Activated CD4-positive, alpha-beta T cell treated with anti-CD3 and anti-CD28 coated beads, Interleukin-2, amount 10 ng/mL, durations not matched to agents 7 days and 5 days (primary cell): ENCODE data around the gene TRPV3. TPM values are rescaled to one million over a fixed set of nuclear protein-coding genes. Genes with fewer than 3 reads are reported as not detected.
A peak's percentile ranks its signal among the peaks of the same experiment; 100 is the strongest.

Source experiments
- CTCF ChIA-PET: fragments of 350-600 bp; sonication (Branson Sonifier 250); formaldehyde crosslinking; loops from one replicate; lab custom pipeline; 2021; ENCODE audit warnings: antibody characterized with exemption; lab: Charles Lee
- POLR2A ChIA-PET: fragments of 350-600 bp; sonication (Branson Sonifier 250); formaldehyde crosslinking; loops from one replicate; lab custom pipeline; 2021; ENCODE audit warnings: antibody characterized with exemption; lab: Charles Lee
- DNase-seq: peaks from one replicate; pipeline ENCODE4 v3.0.0-alpha.2; 2020
- H3K27ac Mint-ChIP-seq: one replicate; pipeline ENCODE4 v1.8.0; 2021; ENCODE audit warnings: mild to moderate bottlenecking, moderate library complexity, mixed read lengths
- H3K27me3 Mint-ChIP-seq: one replicate; pipeline ENCODE4 v1.8.0; 2021; ENCODE audit warnings: mixed read lengths
- H3K36me3 Mint-ChIP-seq: one replicate; pipeline ENCODE4 v1.8.0; 2021; ENCODE audit warnings: low read depth, mixed read lengths
- H3K4me1 Mint-ChIP-seq: one replicate; pipeline ENCODE4 v1.8.0; 2021; ENCODE audit warnings: mixed read lengths
- H3K4me3 Mint-ChIP-seq: one replicate; pipeline ENCODE4 v1.8.0; 2021; ENCODE audit warnings: mild to moderate bottlenecking, moderate library complexity, mixed read lengths
- H3K9me3 Mint-ChIP-seq: one replicate; pipeline ENCODE4 v1.8.0; 2021; ENCODE audit warnings: mixed read lengths
- total RNA-seq, 2 experiments: library from RNA; stranded (reverse); gene quantifications; one replicate each; pipeline ENCODE4 v1.2.3, GENCODE V29; 2021

Gene TRPV3
- total RNA-seq, 2 experiments from 2014 or later = 0.10 to 0.27 TPM

GRCh38 chr17:3535253-3535995 is 22.2 kb downstream of the TRPV3 start:
- DNase-seq = peak; percentile 38
- no peaks in the 10 kb centered on the region for H3K36me3 Mint-ChIP-seq
- peak overlapping the region; percentile 27 for H3K4me3 Mint-ChIP-seq
- peak overlapping the region; percentile 36 for H3K27ac Mint-ChIP-seq
- peaks cover 5% of the 10 kb centered on the region for H3K4me1 Mint-ChIP-seq
- no peaks in the 10 kb centered on the region for H3K9me3 Mint-ChIP-seq
- POLR2A ChIA-PET = no interaction called here
- CTCF ChIA-PET = interaction anchor here (0.8 to 0.9 kb wide), 4 partner anchors 18 to 101 kb away, joined by 3 to 4 read pairs (median 4); partner anchors contain the start of genes CTNS and SHPK
- peaks cover 8% of the 10 kb centered on the region for H3K27me3 Mint-ChIP-seq

- no peak overlapping the region for H3K4me3 Mint-ChIP-seq
- H3K27me3 Mint-ChIP-seq = peaks cover 8% of the 10 kb centered on the region
- H3K4me1 Mint-ChIP-seq = peaks cover 5% of the 10 kb centered on the region
- POLR2A ChIA-PET = no interaction called here
- H3K9me3 Mint-ChIP-seq = no peaks in the 10 kb centered on the region
- no peaks in the 10 kb centered on the region for H3K36me3 Mint-ChIP-seq
- peak overlapping the region; percentile 22 for H3K27ac Mint-ChIP-seq
- no peak for DNase-seq
- CTCF ChIA-PET = interaction anchor here (0.8 kb wide), 1 partner anchor 20 kb away, joined by 3 read pairs; no protein-coding TSS in a partner anchor
These were observed 22.7 kb downstream of the TRPV3 start for GRCh38 chr17:3534881-3535252.

- H3K27me3 Mint-ChIP-seq = peaks cover 8% of the 10 kb centered on the region
- ChIA-PET POLR2A (no interaction called here), CTCF (no interaction called here)
- no peaks in the 10 kb centered on the region for H3K9me3 Mint-ChIP-seq
- peaks cover 5% of the 10 kb centered on the region for H3K4me1 Mint-ChIP-seq
- H3K27ac Mint-ChIP-seq = no peak overlapping the region
- H3K36me3 Mint-ChIP-seq = no peaks in the 10 kb centered on the region
- no peak for DNase-seq
- no peak overlapping the region for H3K4me3 Mint-ChIP-seq
These were observed 23.9 kb downstream of the TRPV3 start for GRCh38 chr17:3533752-3534151.

- Mint-ChIP-seq H3K36me3 (no peaks in the 10 kb centered on the region), H3K27me3 (peaks cover 8% of the 10 kb centered on the region), H3K4me3 (no peak overlapping the region), H3K9me3 (no peaks in the 10 kb centered on the region), H3K4me1 (peaks cover 5% of the 10 kb centered on the region), H3K27ac (no peak overlapping the region)
- CTCF ChIA-PET = no interaction called here
- POLR2A ChIA-PET = no interaction called here
- no peak for DNase-seq
These were observed 24.8 kb downstream of the TRPV3 start for GRCh38 chr17:3532859-3533142.

- POLR2A ChIA-PET = no interaction called here
These were observed 25.3 kb downstream of the TRPV3 start for GRCh38 chr17:3532106-3532858.

GRCh38 chr17:3531266-3532101 is 26.1 kb downstream of the TRPV3 start:
- ChIA-PET CTCF (no interaction called here), POLR2A (interaction anchor here (0.7 kb wide), 1 partner anchor 17 kb away, joined by 7 read pairs; no protein-coding TSS in a partner anchor)
- no peak overlapping the region for H3K4me3 Mint-ChIP-seq
- H3K9me3 Mint-ChIP-seq = no peaks in the 10 kb centered on the region
- H3K27me3 Mint-ChIP-seq = peaks cover 4% of the 10 kb centered on the region
- DNase-seq = no peak
- H3K4me1 Mint-ChIP-seq = peaks cover 5% of the 10 kb centered on the region
- no peak overlapping the region for H3K27ac Mint-ChIP-seq
- no peaks in the 10 kb centered on the region for H3K36me3 Mint-ChIP-seq

More at GRCh38 chr17:3532106-3532858, 25.3 kb downstream of the TRPV3 start:
- no peaks in the 10 kb centered on the region for H3K36me3 Mint-ChIP-seq
- no peak overlapping the region for H3K27ac Mint-ChIP-seq
- no peaks in the 10 kb centered on the region for H3K9me3 Mint-ChIP-seq
- peaks cover 8% of the 10 kb centered on the region for H3K27me3 Mint-ChIP-seq
- CTCF ChIA-PET = no interaction called here
- H3K4me1 Mint-ChIP-seq = peaks cover 5% of the 10 kb centered on the region
- no peak for DNase-seq
- no peak overlapping the region for H3K4me3 Mint-ChIP-seq

- Mint-ChIP-seq H3K27me3 (no peaks in the 10 kb centered on the region), H3K36me3 (no peaks in the 10 kb centered on the region), H3K4me1 (peaks cover 3% of the 10 kb centered on the region), H3K9me3 (no peaks in the 10 kb centered on the region), H3K27ac (no peak overlapping the region), H3K4me3 (no peak overlapping the region)
- ChIA-PET POLR2A (no interaction called here), CTCF (no interaction called here)
- no peak for DNase-seq
These were observed 27.5 kb downstream of the TRPV3 start for GRCh38 chr17:3529817-3530741.

- no peaks in the 10 kb centered on the region for H3K4me1 Mint-ChIP-seq
These were observed 28.6 kb downstream of the TRPV3 start for GRCh38 chr17:3528880-3529511.

GRCh38 chr17:3528403-3528851 is 29.2 kb downstream of the TRPV3 start:
- no peaks in the 10 kb centered on the region for H3K4me1 Mint-ChIP-seq
- no peak for DNase-seq
- no peaks in the 10 kb centered on the region for H3K36me3 Mint-ChIP-seq
- H3K4me3 Mint-ChIP-seq = no peak overlapping the region
- H3K27me3 Mint-ChIP-seq = no peaks in the 10 kb centered on the region
- H3K9me3 Mint-ChIP-seq = no peaks in the 10 kb centered on the region
- H3K27ac Mint-ChIP-seq = no peak overlapping the region
- ChIA-PET POLR2A (no interaction called here), CTCF (no interaction called here)

More at GRCh38 chr17:3528880-3529511, 28.6 kb downstream of the TRPV3 start:
- H3K27ac Mint-ChIP-seq = no peak overlapping the region
- CTCF ChIA-PET = no interaction called here
- POLR2A ChIA-PET = no interaction called here
- no peaks in the 10 kb centered on the region for H3K36me3 Mint-ChIP-seq
- no peaks in the 10 kb centered on the region for H3K27me3 Mint-ChIP-seq
- no peak overlapping the region for H3K4me3 Mint-ChIP-seq
- no peak for DNase-seq
- no peaks in the 10 kb centered on the region for H3K9me3 Mint-ChIP-seq

GRCh38 chr17:3527896-3528295 is 29.7 kb downstream of the TRPV3 start:
- Mint-ChIP-seq H3K27ac (no peak overlapping the region), H3K27me3 (no peaks in the 10 kb centered on the region), H3K9me3 (no peaks in the 10 kb centered on the region), H3K4me3 (no peak overlapping the region), H3K36me3 (no peaks in the 10 kb centered on the region), H3K4me1 (no peaks in the 10 kb centered on the region)
- no peak for DNase-seq
- ChIA-PET POLR2A (no interaction called here), CTCF (no interaction called here)

- Mint-ChIP-seq H3K36me3 (no peaks in the 10 kb centered on the region), H3K27me3 (no peaks in the 10 kb centered on the region), H3K27ac (no peak overlapping the region), H3K9me3 (no peaks in the 10 kb centered on the region), H3K4me3 (no peak overlapping the region), H3K4me1 (no peaks in the 10 kb centered on the region)
- ChIA-PET CTCF (no interaction called here), POLR2A (no interaction called here)
- no peak for DNase-seq
These were observed 30.1 kb downstream of the TRPV3 start for GRCh38 chr17:3527468-3527867.

GRCh38 chr17:3526971-3527370 is 30.6 kb downstream of the TRPV3 start:
- Mint-ChIP-seq H3K9me3 (no peaks in the 10 kb centered on the region), H3K4me3 (no peak overlapping the region), H3K4me1 (no peaks in the 10 kb centered on the region), H3K36me3 (no peaks in the 10 kb centered on the region), H3K27me3 (no peaks in the 10 kb centered on the region), H3K27ac (no peak overlapping the region)
- ChIA-PET POLR2A (no interaction called here), CTCF (no interaction called here)
- DNase-seq = no peak
